Jurkat, Clone E6-1 (cell line): Measurements from ENCODE around the gene ZDHHC3. TPM values are rescaled to one million over a fixed set of nuclear protein-coding genes. Genes with fewer than 3 reads are reported as not detected.

Source experiments
- DNase-seq: peaks from one replicate; pipeline ENCODE4 v3.0.0-alpha.2; 2011; ENCODE audit warnings: low read depth, low spot score
- H3K4me3 ChIP-seq: 2 replicates; pipeline ENCODE4 v1.5.1; 2011; ENCODE audit warnings: mild to moderate bottlenecking, low read length, control low read depth, moderate library complexity
- polyA plus RNA-seq: library from polyadenylated mRNA; unstranded; fragments of >200 nt; gene quantifications from one replicate; pipeline ENCODE4 v1.2.1, GENCODE V29; 2012; ENCODE audit warnings: missing spikeins; ENCODE audit not compliant: insufficient read length, insufficient read depth

The ZDHHC3 gene, protein sequence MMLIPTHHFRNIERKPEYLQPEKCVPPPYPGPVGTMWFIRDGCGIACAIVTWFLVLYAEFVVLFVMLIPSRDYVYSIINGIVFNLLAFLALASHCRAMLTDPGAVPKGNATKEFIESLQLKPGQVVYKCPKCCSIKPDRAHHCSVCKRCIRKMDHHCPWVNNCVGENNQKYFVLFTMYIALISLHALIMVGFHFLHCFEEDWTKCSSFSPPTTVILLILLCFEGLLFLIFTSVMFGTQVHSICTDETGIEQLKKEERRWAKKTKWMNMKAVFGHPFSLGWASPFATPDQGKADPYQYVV
- polyA plus RNA-seq: 60.7 TPM

DNA sequence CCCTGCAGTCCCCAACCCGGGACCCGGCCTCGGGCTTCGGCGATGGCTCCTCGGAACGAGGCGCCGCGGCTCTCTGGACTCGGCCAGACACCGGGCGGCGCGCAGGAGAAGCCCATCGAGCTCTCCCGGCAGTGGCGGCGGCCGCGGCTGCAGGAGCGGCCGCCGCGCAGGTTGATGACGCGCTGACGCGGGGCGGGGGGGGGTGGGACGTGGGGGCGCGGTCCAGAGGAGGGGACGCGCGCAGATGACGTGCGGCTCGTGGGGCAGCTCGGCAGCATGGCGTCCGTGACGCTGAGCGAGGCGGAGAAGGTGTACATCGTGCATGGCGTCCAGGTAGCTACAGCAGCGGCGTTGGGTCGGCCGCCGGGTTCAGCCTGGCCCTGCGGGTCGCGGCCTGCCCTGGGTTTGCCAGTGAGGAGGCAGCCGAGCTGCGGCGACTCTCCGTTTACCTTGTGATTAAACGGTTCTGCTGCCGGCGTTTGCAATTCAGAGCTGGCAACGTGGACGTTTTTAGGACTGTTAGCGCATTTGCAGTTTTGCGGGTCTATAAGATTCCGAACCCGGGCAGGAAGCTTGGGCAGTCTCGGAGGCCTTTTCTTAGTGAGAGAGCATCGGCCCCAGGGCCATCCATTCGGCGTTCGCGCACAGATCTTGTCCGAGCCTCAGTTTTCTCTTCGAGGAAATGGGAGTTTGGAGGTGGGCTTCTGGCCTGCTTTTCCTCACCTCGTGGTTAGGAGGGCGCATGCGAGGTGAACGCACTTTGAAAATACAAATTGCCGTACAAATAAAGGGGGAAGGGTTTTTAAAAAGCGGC, at the start of gene ZDHHC3, which contains the start of gene EXOSC7:
Gene ZDHHC3, minus strand, starts transcription at position 173 of the 814 bp plus-strand sequence. CDS start 16,738 bp downstream, outside the sequence.
Gene EXOSC7, plus strand, starts transcription at position 243 of the 814 bp plus-strand sequence. Its CDS starts 34 bp downstream, at position 277.
- H3K4me3 ChIP-seq: peak within 1 kb of the TSS; percentile 88

DNA sequence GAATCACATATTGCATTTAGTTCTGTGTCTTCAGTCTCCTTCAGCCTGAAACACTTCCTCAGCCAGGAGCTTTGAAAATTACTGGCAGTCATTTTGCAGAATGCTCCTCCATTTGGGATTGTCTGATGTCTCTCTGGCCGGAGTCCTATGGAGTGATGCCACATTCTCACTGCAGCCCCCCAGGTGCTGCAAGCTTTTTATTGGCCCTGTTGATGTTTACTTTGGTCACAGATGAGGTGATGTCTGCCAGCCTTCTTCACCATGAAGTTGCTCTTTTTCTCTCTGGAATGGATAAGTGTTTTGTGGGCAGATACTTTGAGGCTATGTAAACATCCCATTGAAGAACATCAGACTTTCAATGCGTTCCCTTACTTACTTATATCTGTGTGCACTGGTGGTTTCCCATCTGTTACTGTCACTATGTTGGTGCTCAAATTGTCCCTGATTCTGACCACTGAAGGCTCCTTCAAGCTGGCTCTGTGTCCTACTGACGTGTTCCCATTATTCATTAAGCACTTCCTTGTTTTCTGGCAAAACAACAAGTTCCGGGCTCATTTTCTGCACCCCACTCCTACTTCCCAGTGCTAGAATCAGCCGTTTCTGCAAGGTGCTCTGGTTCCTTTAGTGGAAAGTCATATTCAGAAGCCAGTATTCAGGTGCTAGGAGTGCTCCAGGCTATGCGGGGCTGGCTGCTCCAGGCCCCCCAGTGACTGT, 48.7 kb upstream of the ZDHHC3 start:
- no peak for DNase-seq

More for the DNA sequence above, at the start of gene ZDHHC3, which contains the start of gene EXOSC7:
- DNase-seq: peak; percentile 70

DNA sequence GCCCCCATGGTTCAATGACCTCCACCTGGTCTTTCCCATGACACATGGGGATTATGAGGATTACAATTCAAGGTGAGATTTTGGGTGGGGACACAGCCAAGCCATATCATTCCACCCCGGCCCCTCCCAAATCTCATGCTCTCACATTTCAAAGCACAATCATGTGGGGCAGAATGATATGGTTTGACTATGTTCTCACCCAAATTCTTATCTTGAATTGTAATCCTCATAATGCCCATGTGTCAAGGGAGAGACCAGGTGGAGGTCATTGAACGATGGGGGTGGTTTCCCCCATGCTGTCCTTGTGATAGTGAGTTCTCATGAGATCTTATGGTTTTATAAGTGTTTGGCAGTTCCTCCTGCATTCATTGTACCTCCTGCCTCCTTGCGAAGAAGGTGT, 47.7 kb upstream of the ZDHHC3 start:
- DNase-seq: no peak
- no peak overlapping the region for H3K4me3 ChIP-seq

More for the DNA sequence above, 48.7 kb upstream of the ZDHHC3 start:
- no peak overlapping the region for H3K4me3 ChIP-seq

DNA sequence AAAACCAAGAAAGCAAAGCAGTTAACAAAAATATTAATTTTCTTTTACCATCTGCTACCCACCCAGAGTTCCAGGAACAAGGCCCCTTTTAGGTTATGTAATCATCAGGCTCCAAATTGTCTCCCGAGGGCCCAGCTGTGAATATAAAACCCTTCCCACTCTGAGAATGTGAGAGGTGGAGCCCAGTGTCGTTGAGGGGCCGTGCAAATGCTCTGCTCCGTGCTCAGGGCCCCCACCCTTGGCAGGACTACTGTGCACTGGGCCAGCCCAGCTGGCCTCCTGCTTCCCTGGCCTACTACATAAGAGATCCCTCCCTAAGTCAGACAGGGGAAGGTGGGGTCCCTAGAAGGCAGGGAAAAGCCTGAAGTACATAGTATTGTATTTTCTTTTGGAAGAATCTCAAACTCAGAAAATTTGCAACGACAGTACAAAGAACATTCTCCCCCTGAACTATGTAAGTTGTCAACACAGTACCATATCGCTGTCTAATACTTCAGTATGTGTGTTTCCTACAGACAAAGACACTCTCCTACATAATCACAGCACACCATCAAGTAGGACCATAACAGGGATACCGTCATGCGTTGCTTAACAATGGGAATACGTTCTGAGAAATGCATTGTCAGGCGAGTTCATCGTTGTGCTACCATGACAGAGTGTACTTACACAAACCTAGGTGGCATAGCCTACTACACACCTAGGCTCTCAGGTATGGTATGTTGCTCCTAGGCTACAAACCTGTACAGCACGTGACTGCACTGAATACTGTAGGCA, 45.7 kb upstream of the ZDHHC3 start:
- H3K4me3 ChIP-seq: no peak overlapping the region
- DNase-seq: no peak

DNA sequence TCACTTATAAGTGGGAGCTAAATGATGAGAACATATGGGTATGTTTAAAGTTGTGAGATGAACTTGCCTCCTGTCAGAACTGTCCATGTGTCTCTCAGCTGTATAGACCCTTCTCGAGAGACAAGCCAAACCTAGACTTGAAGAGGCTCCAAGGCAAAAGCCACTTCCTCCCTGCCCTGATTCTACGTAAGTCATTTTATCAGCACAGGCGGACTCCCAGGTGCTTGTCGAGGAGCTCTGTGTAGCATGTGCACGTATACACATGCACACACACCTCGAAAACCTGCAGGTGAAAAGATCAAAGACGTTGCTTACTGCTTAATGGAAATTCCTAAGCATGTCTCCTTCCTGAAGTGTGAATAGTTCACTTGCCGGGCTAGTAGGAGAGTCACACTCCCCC, 44.6 kb upstream of the ZDHHC3 start:
- H3K4me3 ChIP-seq: no peak overlapping the region
- peak; percentile 78 for DNase-seq

DNA sequence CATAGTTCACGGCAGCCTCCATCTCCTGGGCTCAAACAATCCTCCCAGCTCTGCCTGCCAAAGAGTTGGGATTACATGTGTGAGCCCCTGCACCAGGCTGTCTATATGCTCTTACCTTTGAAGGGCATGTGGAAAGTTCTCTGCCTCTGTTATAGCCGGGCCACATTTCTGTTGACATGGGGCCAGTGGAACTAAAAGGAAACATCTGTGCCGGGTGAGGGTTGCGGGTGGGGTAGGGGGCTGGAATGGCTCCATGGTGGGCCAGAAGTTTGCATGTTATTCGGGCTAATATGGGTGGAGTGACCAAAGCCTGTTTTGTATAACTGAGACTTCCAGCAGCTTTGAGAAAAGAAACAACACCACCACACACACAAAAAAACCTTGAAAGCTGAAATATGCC, 41.8 kb upstream of the ZDHHC3 start:
- no peak overlapping the region for H3K4me3 ChIP-seq
- no peak for DNase-seq

DNA sequence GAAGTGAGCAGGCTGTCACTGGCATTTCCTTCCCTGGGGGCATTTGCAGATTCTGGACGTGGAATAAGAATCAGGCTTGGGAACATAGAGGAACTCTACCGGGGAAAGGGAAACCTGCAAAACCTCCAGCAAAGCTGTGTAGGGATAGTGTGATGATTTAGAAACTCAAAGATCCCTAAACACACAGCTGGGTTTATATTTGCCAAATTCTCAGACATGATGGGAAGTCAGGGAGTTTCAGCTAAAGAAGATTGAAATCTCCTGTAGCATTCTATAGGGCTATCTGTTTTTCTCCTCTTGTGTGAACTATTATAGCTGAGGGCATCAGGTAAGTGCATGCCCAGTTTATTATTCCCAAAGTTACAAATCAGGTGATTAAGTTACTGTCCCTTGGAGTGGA, 40.9 kb upstream of the ZDHHC3 start:
- DNase-seq: no peak
- H3K4me3 ChIP-seq: no peak overlapping the region

DNA sequence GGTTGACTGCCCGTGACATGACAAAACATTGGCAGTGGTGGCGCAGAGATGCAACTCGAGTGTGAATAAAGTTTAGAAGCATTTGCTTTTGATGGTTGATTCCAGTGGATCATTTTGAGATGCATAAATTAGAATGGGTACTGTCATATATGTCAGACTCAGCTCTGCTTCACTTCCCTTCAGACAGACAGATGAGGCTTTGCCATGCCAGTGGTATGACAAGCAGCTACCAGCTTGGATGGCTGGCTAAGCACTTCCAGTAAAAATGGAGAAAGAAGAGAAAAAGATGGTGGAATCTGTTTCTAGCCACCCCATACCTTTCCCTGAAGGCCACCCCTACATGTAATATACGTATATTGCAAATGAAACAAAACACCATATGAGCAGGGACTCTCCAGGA, 36.6 kb upstream of the ZDHHC3 start:
- no peak for DNase-seq
- no peak overlapping the region for H3K4me3 ChIP-seq

DNA sequence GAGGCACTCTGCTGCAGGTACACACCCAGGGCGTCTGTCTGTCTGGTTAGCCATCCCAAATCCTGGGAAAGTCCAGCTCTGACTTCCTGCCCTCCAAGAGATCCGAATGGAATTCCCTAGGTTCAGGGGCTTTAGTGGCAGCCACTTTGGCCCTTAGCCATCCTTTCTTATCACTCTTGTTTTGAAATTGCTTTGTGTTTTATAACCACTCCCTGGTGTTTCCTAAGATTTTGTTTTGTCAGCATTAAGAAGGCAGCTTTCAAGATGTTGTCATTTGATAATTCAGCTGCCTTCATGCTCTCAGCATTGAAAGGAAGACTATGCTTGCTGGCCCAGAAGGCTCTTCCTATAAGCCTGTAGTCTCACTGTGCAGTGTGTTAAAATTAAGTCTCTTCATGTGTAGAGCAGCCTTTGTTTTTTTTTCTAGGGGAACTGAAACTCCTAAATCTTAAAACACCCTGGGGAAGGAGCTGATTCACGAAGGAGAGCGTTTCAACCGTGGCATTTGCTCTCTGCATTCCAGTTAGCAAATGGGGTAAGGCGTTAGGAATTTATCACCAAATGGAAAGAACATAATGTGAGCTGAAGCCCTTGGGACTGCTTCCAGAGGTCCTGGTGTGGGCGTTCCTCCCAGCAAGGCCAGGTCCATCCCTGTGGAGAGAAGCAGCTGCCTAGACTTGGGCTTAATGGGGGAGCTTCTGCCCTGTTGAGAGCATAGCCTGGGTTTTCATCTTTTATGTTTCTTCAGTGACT, 36.0 kb upstream of the ZDHHC3 start:
- no peak for DNase-seq
- no peak overlapping the region for H3K4me3 ChIP-seq

DNA sequence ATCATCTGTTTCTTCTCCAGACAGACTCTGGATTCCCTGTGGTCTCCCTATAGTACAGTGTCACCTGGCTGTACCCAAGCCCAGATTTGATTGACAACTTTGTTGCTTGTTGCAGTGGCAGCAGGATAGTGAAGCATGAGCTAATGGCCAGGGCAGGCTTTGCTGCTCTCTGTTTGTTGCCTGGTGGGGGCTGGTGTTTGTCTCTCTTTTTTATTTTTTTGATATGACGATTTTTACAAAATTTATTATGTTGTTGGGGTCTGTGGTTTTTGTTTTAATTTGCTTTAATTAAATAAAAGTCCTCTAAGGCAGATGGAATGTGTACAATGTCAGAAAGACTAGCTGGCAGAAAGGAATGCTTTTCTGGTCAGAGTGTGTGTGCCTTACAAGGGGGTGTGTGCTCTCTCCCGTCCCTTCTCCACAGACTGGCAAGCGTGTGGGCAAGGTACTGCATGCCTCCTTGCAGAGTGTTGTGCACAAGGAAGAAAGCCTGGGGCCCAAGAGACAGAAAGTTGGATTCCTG, 34.9 kb upstream of the ZDHHC3 start:
- no peak for DNase-seq
- H3K4me3 ChIP-seq: no peak overlapping the region

DNA sequence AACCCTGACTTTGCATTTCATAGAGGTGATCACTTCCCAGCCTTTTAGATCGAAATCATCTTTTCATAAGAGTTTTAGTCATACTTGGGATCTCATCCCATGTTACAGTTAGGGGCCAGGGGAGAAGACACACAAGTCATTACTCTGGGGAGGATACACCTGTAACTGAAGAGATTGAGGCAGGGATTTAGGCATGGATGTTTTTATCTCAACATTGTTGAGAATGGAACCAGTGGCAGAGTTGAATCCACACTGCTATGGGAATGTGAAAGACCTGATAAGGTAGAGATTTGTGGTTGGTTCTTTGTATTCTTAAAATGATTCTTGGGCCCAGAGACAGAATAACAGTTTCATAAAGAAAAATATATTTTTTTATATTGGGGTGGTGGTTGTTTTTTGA, 33.9 kb upstream of the ZDHHC3 start:
- no peak for DNase-seq
- H3K4me3 ChIP-seq: no peak overlapping the region

DNA sequence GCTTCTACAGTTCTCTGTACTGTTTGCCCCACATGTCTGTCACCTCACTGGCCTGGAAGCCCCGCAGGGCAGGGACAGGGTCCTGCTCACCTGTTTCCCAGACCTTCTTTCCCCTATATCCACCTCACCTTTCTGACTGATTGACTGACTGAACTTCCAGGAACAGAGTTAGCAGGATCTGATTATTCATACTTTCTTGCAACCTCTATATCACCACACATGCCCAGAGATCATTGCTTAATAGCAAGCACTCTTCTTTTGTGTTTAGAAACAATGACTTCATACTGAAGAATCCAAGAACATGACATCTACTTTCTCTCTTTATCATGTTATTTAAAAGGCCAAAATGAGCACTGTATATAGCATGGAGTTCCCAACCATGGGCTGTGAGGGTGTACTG, 32.1 kb upstream of the ZDHHC3 start:
- DNase-seq: no peak
- H3K4me3 ChIP-seq: no peak overlapping the region

DNA sequence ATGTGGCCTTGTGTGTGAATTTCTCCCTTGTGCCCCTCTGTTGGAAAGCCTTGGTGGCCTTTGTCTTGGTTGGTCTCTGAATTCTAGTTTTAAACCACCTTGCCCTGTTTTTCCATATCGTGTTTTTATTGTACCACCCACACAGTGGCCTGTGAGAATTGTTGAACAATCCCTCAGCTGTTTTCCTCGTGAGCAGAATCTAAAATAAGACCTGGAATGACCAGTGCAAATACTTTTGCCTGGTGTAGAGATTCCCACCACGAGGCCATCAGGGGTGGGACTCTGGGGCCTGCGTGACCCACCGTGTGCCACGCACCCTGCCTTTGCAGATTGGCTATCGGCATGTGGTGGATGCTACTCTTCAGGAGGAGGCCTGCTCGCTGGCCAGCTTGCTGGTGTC, 31.1 kb upstream of the ZDHHC3 start:
- no peak for DNase-seq
- H3K4me3 ChIP-seq: no peak overlapping the region

DNA sequence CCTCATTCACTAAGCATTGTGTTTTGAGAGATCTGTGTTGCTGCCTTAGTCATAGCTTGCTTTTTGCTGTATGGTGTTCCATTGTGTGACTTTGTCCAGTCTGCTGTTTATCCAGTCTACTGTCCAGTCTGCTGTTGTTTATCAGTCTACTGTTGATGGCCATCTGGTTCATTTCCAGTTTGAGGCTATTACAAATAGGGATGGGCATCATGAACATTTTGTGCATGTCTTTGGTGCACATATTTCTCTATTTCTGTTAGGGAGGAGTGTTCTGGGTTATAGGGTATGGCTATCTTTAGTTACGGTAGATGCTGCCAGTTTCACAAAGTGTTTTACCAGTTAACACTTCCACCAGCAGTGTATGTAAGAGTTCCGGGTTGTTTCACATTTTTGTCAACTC, 27.9 kb upstream of the ZDHHC3 start:
- no peak for DNase-seq
- no peak overlapping the region for H3K4me3 ChIP-seq

DNA sequence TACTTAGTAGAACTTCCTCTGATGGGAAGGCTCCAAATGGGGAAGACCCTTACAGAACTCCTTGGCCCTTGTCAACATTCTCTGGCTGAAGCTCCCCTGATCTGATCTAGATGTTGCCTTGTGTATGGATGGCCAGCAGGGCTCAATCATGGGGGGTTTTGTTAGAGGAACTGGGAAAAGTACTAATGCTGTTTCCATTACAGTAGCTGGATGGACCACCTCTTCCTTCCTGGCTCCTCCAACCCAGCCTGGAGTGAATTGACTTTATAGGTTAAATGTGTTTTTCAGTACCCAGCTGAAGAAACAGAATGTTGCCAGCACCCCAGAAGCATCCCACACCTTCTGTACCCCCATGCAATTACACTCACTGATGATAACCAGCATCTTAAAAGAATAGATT, 27.4 kb upstream of the ZDHHC3 start:
- DNase-seq: no peak
- H3K4me3 ChIP-seq: no peak overlapping the region

DNA sequence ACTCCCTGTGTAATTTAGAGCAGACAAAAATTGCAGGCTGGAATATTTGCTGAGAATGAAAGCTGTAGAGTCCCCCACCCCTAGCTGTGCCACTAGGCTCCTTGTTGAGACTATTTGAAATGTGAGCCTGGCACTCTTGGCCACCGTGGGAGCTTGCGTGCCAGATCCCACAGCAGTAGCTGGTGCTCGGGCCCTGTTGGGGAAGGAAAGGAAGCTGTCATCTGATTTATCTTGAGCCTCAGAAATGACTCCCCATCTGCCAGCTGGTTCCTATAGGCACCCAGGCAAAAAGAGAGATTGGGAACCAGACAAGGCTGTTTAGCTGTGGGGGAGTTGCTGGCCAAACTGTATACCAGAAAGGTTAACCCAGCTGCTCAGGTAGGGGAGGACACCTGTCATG, 26.7 kb upstream of the ZDHHC3 start:
- H3K4me3 ChIP-seq: no peak overlapping the region
- no peak for DNase-seq

DNA sequence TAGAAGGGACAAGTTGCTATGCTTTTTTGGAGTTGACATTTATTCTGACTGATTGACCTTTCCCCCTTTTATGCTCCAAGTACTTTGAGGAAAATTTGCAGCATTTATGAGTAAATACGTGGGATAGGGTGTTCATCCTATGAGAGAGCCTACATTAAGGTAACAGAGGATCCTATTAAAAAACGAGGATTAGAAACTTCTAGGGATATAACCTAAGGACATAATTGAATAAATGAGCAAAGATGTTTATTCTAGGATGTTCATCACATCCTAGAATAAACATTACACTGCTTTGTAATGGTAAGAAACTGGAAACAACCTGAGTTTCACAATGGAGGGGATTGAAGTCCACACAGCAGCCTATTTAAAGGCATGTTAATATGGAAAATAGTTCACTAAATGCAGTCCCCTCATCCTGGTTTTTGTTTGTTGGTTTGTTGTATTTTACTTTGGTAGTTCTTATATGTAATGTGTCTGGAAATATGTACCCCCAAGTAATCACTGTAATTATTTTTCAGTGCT, 26.2 kb upstream of the ZDHHC3 start:
- no peak for DNase-seq
- no peak overlapping the region for H3K4me3 ChIP-seq

DNA sequence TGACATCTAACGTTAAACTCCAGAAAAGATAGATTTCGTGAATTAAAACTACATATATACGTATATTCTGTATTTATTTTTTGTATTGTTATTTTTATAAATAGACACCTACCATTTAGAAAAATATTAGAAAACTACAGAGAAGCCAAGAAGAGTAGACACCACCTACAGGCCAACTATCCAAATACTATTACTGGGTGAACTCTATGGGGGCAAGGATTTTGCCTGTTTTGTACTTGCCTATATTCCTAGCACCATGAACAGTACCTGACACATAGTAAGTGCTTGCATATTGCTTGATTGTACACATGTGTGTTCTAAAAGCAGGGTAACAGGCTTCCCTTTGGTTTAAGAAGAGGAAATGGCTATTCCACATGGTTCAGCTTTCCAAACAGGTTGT, 25.8 kb upstream of the ZDHHC3 start:
- DNase-seq: no peak
- H3K4me3 ChIP-seq: no peak overlapping the region
